Neural progenitor cell (in vitro differentiated cells): ENCODE results near the gene GGT5.

Source experiments
- CTCF ChIP-seq: fragments of 200-600 bp; sonication (generic); IDR thresholded peaks from 2 replicates; pipeline ENCODE4 v1.5.1; 2017; ENCODE audit warnings: antibody characterized with exemption, mild to moderate bottlenecking
- EZH2 ChIP-seq: fragments of 200-600 bp; sonication (generic); IDR thresholded peaks from 2 replicates; pipeline ENCODE4 v1.6.1; 2017; ENCODE audit warnings: antibody characterized with exemption, mild to moderate bottlenecking, moderate library complexity
- EZH2phosphoT487 ChIP-seq: fragments of 200-600 bp; sonication (generic); IDR thresholded peaks from 2 replicates; pipeline ENCODE4 v1.6.1; 2017; ENCODE audit warnings: antibody characterized with exemption

- TF ChIP-seq CTCF (no peak), EZH2 (no peak), EZH2phosphoT487 (no peak)
Observed at GRCh38 chr22:24290459-24290858, 45.6 kb upstream of the GGT5 start.
